ENCODE measurements around the gene UBTD2.

Gene UBTD2

DNA sequence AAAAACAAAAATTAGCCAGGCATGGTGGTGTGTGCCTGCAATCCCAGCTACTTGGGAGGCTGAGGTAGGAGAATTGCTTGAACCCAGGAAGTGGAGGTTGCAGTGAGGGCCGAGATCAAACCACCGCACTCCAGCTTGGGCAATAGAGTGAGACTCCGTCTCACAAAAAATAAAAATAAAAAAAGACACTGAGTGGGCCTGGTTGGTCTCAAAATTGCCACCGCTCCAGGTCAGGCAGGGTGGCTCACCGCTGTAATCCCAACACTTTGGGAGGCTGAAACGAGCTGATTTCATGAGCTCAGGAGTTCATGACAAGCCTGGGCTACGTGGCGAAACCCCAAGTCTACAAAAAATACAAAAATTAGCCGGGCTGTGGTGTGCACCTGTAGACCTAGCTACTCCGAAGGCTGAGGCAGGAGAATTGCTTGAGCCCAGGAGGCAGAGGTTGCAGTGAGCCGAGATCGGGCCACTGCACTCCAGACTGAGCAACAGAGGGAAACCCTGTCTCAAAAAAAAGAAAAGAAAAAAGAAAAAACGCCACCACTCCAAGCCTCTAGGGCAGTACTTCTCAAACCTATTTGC is 97.4 kb downstream of the UBTD2 start:
- ATAC-seq = no peak
- TF ChIP-seq, protein P1, sequence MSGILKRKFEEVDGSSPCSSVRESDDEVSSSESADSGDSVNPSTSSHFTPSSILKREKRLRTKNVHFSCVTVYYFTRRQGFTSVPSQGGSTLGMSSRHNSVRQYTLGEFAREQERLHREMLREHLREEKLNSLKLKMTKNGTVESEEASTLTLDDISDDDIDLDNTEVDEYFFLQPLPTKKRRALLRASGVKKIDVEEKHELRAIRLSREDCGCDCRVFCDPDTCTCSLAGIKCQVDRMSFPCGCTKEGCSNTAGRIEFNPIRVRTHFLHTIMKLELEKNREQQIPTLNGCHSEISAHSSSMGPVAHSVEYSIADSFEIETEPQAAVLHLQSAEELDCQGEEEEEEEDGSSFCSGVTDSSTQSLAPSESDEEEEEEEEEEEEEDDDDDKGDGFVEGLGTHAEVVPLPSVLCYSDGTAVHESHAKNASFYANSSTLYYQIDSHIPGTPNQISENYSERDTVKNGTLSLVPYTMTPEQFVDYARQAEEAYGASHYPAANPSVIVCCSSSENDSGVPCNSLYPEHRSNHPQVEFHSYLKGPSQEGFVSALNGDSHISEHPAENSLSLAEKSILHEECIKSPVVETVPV (CRISPR knock-in tag; IDR thresholded peaks at IDR 0.05) = no peak
- no peak for TF ChIP-seq ZNF8 (CRISPR knock-in tag; IDR thresholded peaks at IDR 0.05)
- TF ChIP-seq RARB (CRISPR knock-in tag; IDR thresholded peaks at IDR 0.05) = no peak

GRCh38 chr5:172185096-172185461 is 98.5 kb downstream of the UBTD2 start:
- TF ChIP-seq ZNF8 (CRISPR knock-in tag; IDR thresholded peaks at IDR 0.05) (no peak), CSDC2 (CRISPR knock-in tag; IDR thresholded peaks at IDR 0.05) (no peak), OSR1 (CRISPR knock-in tag; IDR thresholded peaks at IDR 0.05) (no peak), ZFP30 (CRISPR knock-in tag; IDR thresholded peaks at IDR 0.05) (no peak), ARNTL (CRISPR knock-in tag; IDR thresholded peaks at IDR 0.05; ENCODE audit: borderline replicate concordance, low read depth) (no peak), ZNF70 (CRISPR knock-in tag; IDR thresholded peaks at IDR 0.05) (no peak), TOX (CRISPR knock-in tag; IDR thresholded peaks at IDR 0.05; ENCODE audit: borderline replicate concordance) (no peak), SNAI2 (CRISPR knock-in tag; IDR thresholded peaks at IDR 0.05) (no peak), PPARA (CRISPR knock-in tag; IDR thresholded peaks at IDR 0.05; ENCODE audit: borderline replicate concordance) (no peak)
- TF ChIP-seq, protein P2, sequence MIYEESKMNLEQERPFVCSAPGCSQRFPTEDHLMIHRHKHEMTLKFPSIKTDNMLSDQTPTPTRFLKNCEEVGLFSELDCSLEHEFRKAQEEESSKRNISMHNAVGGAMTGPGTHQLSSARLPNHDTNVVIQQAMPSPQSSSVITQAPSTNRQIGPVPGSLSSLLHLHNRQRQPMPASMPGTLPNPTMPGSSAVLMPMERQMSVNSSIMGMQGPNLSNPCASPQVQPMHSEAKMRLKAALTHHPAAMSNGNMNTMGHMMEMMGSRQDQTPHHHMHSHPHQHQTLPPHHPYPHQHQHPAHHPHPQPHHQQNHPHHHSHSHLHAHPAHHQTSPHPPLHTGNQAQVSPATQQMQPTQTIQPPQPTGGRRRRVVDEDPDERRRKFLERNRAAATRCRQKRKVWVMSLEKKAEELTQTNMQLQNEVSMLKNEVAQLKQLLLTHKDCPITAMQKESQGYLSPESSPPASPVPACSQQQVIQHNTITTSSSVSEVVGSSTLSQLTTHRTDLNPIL (CRISPR knock-in tag; IDR thresholded peaks at IDR 0.05; ENCODE audit: low read depth) = no peak
- no peak for ATAC-seq

DNA sequence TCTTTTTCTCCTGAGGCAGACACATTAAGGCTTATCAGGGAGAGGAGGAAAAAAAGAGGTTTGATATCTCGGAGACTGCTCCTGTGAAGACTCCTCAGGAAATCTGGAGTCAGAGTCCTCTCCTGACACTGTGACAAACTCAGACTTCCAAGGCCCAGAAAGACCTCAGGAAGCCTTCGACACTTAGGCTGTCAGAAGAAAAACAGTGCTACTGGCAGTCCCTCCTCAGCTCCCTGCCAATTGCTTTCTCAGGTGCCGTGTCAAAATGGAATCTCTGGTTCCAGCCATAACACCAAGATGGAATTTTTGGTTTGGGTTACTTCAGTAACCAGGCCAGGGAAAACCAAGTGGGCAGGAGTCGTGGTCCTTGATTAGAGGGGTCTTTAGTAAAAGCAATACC is 99.7 kb downstream of the UBTD2 start:
- ATAC-seq = no peak

More for the DNA sequence above, 99.7 kb downstream of the UBTD2 start:
- no peak for TF ChIP-seq POU6F1 (CRISPR knock-in tag; IDR thresholded peaks at IDR 0.05; ENCODE audit: borderline replicate concordance, low read depth)
- TF ChIP-seq ESRRG (CRISPR knock-in tag; IDR thresholded peaks at IDR 0.05) = no peak
- TF ChIP-seq CSDC2 (CRISPR knock-in tag; IDR thresholded peaks at IDR 0.05) = no peak
- TF ChIP-seq ZNF565 (CRISPR knock-in tag; conservative IDR thresholded peaks at IDR 0.05; ENCODE audit: low read depth) = no peak
- TF ChIP-seq TSHZ2 (CRISPR knock-in tag; IDR thresholded peaks at IDR 0.05) = no peak
- TF ChIP-seq PPARA (CRISPR knock-in tag; IDR thresholded peaks at IDR 0.05; ENCODE audit: borderline replicate concordance) = no peak
- TF ChIP-seq RARB (CRISPR knock-in tag; IDR thresholded peaks at IDR 0.05) = no peak
- TF ChIP-seq, protein P2 (CRISPR knock-in tag; IDR thresholded peaks at IDR 0.05; ENCODE audit: low read depth) = no peak
- TF ChIP-seq GLIS3 (CRISPR knock-in tag; IDR thresholded peaks at IDR 0.05) = no peak
- TF ChIP-seq ISL1 (CRISPR knock-in tag; IDR thresholded peaks at IDR 0.05) = no peak
- TF ChIP-seq ARNTL (CRISPR knock-in tag; IDR thresholded peaks at IDR 0.05; ENCODE audit: borderline replicate concordance, low read depth) = no peak
- TF ChIP-seq TOX (CRISPR knock-in tag; IDR thresholded peaks at IDR 0.05; ENCODE audit: borderline replicate concordance) = no peak
- TF ChIP-seq ZC3H10 (CRISPR knock-in tag; IDR thresholded peaks at IDR 0.05) = no peak
- TF ChIP-seq ZFP3 (CRISPR knock-in tag; IDR thresholded peaks at IDR 0.05) = no peak
- TF ChIP-seq ZNF8 (CRISPR knock-in tag; IDR thresholded peaks at IDR 0.05) = no peak
- no peak for TF ChIP-seq ZFP30 (CRISPR knock-in tag; IDR thresholded peaks at IDR 0.05)
- TF ChIP-seq ZNF70 (CRISPR knock-in tag; IDR thresholded peaks at IDR 0.05) = no peak
- TF ChIP-seq, protein P3, sequence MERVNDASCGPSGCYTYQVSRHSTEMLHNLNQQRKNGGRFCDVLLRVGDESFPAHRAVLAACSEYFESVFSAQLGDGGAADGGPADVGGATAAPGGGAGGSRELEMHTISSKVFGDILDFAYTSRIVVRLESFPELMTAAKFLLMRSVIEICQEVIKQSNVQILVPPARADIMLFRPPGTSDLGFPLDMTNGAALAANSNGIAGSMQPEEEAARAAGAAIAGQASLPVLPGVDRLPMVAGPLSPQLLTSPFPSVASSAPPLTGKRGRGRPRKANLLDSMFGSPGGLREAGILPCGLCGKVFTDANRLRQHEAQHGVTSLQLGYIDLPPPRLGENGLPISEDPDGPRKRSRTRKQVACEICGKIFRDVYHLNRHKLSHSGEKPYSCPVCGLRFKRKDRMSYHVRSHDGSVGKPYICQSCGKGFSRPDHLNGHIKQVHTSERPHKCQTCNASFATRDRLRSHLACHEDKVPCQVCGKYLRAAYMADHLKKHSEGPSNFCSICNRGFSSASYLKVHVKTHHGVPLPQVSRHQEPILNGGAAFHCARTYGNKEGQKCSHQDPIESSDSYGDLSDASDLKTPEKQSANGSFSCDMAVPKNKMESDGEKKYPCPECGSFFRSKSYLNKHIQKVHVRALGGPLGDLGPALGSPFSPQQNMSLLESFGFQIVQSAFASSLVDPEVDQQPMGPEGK (CRISPR knock-in tag; IDR thresholded peaks at IDR 0.05; ENCODE audit: borderline replicate concordance) = no peak
- no peak for TF ChIP-seq TCF4 (CRISPR knock-in tag; IDR thresholded peaks at IDR 0.05; ENCODE audit: borderline replicate concordance)
- TF ChIP-seq OSR1 (CRISPR knock-in tag; IDR thresholded peaks at IDR 0.05) = no peak
